HL-60 (cell line): ENCODE measurements around the gene MTX3.

Experiments
- DNase-seq, 2 experiments: peaks; one replicate each; pipeline ENCODE4 v3.0.0-alpha.2; 2010 to 2020; ENCODE audit warnings: low read depth in 1 of 2, low spot score in 1 of 2
- H3K27ac ChIP-seq: fragments of 250-450 bp; sonication (Bioruptor Pico); replicated peaks from 2 replicates; pipeline ENCODE4 v1.5.1; 2020; ENCODE audit warnings: mild to moderate bottlenecking, moderate library complexity
- H3K27me3 ChIP-seq: fragments of 250-450 bp; sonication (Bioruptor Pico); 2 replicates; pipeline ENCODE4 v1.5.1; 2021; ENCODE audit warnings: mild to moderate bottlenecking, moderate library complexity; ENCODE audit not compliant: insufficient read depth, poor library complexity, severe bottlenecking
- H3K4me3 ChIP-seq: replicated peaks from 2 replicates; pipeline ENCODE4 v1.5.1; 2011; ENCODE audit warnings: mild to moderate bottlenecking, control low read depth, low read length; ENCODE audit not compliant: insufficient read depth
- CTCF ChIP-seq: IDR thresholded peaks from one replicate; pipeline ENCODE4 v1.5.1; 2011; ENCODE audit warnings: low read length, control low read depth, inconsistent platforms; ENCODE audit not compliant: insufficient read depth
- GABPA ChIP-seq: IDR thresholded peaks from 2 replicates; pipeline ENCODE4 v1.6.1; 2012; ENCODE audit warnings: low read depth
- POLR2AphosphoS5 ChIP-seq: IDR thresholded peaks from 2 replicates; pipeline ENCODE4 v1.6.1; 2012; ENCODE audit warnings: low read depth
- REST ChIP-seq: IDR thresholded peaks from 2 replicates; pipeline ENCODE4 v1.6.1; 2012; ENCODE audit warnings: low read depth; ENCODE audit not compliant: insufficient replicate concordance
- SPI1 ChIP-seq: IDR thresholded peaks from 2 replicates; pipeline ENCODE4 v1.6.1; 2012; ENCODE audit warnings: low read depth, mild to moderate bottlenecking, borderline replicate concordance

Gene MTX3

GRCh38 chr5:80036615-80037014 is 45.6 kb upstream of the MTX3 start:
- no peak for DNase-seq
- Histone ChIP-seq H3K4me3 (no peak overlapping the region), H3K27me3 (peaks cover 8% of the 10 kb centered on the region), H3K27ac (no peak overlapping the region)
- no peak for TF ChIP-seq REST
- TF ChIP-seq SPI1 = no peak
- TF ChIP-seq GABPA = no peak
- TF ChIP-seq POLR2AphosphoS5 = no peak
- no peak for TF ChIP-seq CTCF

DNA sequence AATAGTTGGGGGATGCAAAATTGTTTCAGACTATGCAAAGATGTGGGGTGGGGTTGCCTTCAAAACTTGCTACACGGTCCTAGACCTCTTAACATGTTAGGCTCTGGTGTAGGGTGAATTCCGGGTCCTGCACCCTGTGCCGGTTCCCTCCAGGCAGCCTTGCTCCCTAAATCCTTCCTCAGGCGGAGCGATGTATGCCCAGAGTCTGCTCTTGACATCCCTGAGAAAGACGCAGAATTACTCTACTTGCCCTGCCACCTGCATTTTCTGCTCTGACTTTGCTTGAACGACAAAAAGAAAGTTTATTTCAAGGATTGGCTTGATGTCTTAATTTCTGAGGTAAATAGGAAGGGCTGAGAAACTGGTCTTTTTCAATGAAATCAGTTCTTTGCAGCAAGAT is 44.8 kb upstream of the MTX3 start:
- TF ChIP-seq GABPA = no peak
- TF ChIP-seq CTCF = no peak
- TF ChIP-seq POLR2AphosphoS5 = no peak
- TF ChIP-seq REST = no peak
- no peak for DNase-seq
- H3K27me3 ChIP-seq = peaks cover 8% of the 10 kb centered on the region
- no peak overlapping the region for H3K27ac ChIP-seq
- no peak overlapping the region for H3K4me3 ChIP-seq

DNA sequence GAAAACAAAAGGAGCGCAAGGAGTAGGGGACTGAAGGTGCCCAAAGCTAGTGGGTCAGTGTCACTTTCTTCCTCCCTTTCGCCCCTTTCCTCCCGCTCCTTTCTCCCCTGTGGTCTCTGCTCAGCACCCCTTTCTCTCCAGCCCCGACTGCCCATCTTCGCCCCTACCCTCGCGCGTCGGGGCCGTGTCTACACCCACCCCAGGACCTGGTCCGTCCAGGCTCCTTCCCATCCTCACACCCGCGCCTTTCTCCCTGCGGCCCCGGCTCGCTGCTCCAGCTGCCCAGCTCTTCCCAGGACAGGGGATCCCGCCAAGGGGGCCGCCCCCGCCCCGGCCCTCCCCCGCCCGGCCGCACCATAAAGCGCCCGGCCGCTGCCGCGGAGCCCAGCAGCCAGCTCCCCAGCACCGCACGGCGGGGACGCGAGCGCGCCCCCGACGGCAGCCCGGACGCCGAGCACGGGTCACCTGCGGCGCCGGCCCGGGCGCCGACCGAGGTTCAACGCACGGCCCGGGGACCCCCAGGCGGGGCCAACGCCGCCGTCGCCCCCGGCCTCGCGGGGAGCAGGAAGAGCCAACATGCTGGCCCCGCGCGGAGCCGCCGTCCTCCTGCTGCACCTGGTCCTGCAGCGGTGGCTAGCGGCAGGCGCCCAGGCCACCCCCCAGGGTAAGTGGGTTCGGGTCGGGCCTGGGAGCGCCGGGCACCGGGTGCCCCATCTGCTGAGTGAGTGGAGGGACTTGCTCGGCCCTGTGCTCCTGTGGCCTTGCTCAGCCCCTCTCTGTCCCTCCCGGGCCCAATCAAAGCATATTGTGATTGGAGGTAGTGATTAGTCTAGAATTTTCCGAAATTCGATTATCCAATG is 44.1 kb upstream of the MTX3 start, which contains the start of gene THBS4:
Gene THBS4 (plus strand): TSS at position 387 of the 860 bp plus-strand sequence. CDS start 190 bp downstream, at position 577.
- Histone ChIP-seq H3K4me3 (no peak within 1 kb of the TSS), H3K27me3 (peaks cover 8% of the 10 kb centered on the region), H3K27ac (no peak within 1 kb of the TSS)
- TF ChIP-seq GABPA = no peak
- no peak for TF ChIP-seq SPI1
- no peak for TF ChIP-seq CTCF
- TF ChIP-seq REST = no peak
- no peak for TF ChIP-seq POLR2AphosphoS5
- DNase-seq = no peak
